Cardiac fibroblast (primary cell): ENCODE data around the gene SPO11.

ENCODE experiments used
- DNase-seq, 2 donors: peaks; one replicate each; pipeline versions ENCODE4 v3.0.0 to v3.0.0-alpha.2; 2010; ENCODE audit warnings: low read depth in 2 of 2
- H3K4me3 ChIP-seq, 2 donors: replicated peaks in 1 of 2; 1 replicate in 1 of 2; 2 replicates in 1 of 2; pipeline ENCODE4 v1.5.1; 2011; ENCODE audit warnings: low read depth in 2 of 2, low read length in 2 of 2, mild to moderate bottlenecking in 2 of 2, moderate library complexity in 1 of 2
- TF ChIP-seq, protein P1 (sequence below): IDR thresholded peaks from one replicate; pipeline ENCODE4 v1.5.1; 2011; ENCODE audit warnings: low read depth, mild to moderate bottlenecking, low read length, inconsistent platforms

SPO11 gene

DNA sequence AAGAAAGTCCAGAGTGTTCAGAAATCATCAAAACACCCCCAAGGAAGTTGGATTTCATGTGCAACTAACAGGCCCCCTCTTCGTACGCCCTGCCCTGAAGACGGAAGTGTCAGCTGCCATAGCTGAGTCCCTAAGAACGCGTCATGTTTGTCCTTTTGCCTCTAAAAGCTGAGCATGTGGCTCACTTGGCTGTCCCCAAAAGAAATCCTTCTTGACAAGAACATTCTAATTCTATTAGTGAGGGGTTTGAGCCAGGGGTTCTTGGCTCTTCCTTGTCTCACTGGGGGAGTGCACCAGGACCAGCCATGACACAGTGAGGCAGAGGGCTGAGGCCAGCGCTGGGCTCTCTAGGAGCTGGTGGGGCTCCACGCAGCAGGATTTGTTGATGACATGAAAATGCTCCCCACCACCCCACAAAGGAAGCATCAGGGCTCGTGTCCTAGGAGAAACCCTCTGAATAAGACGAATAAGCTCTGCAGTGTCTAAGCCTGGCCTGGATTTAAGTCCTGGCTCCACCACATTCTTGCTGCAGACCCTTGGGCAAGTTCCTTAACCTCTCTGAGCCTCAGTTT, 20.0 kb upstream of the SPO11 start:
- DNase-seq = no peak
- TF ChIP-seq, protein P1, sequence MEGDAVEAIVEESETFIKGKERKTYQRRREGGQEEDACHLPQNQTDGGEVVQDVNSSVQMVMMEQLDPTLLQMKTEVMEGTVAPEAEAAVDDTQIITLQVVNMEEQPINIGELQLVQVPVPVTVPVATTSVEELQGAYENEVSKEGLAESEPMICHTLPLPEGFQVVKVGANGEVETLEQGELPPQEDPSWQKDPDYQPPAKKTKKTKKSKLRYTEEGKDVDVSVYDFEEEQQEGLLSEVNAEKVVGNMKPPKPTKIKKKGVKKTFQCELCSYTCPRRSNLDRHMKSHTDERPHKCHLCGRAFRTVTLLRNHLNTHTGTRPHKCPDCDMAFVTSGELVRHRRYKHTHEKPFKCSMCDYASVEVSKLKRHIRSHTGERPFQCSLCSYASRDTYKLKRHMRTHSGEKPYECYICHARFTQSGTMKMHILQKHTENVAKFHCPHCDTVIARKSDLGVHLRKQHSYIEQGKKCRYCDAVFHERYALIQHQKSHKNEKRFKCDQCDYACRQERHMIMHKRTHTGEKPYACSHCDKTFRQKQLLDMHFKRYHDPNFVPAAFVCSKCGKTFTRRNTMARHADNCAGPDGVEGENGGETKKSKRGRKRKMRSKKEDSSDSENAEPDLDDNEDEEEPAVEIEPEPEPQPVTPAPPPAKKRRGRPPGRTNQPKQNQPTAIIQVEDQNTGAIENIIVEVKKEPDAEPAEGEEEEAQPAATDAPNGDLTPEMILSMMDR = no peak
- no peak overlapping the region for H3K4me3 ChIP-seq

- DNase-seq = no peak
- TF ChIP-seq, protein P1 = no peak
- no peak overlapping the region for H3K4me3 ChIP-seq
These were observed 18.6 kb upstream of the SPO11 start for GRCh38 chr20:57310821-57311514.

GRCh38 chr20:57312138-57312537, 17.5 kb upstream of the SPO11 start:
- TF ChIP-seq, protein P1 = no peak
- H3K4me3 ChIP-seq = no peak overlapping the region
- DNase-seq = no peak

- TF ChIP-seq, protein P1 = no peak
- H3K4me3 ChIP-seq = no peak overlapping the region
- no peak for DNase-seq
These were observed 16.4 kb upstream of the SPO11 start for GRCh38 chr20:57313230-57313629.

DNA sequence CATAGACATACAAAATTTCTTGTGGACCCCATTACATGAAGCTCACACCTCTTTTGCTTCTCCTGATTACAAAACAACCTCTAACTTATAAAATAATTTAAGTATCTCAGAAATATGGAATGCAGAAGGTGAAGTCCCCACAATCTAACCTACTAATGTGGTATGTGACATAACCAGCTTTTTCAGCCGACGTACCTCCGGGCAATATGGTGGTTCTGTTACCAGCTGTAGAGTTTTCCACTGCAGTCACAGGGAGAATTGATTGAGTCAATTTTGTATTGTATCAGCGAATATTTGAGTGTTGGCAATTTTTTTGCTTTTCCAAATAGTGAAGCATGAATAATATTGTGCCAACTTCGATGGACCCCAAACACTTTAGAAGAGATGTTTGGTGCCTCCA, 15.7 kb upstream of the SPO11 start:
- no peak overlapping the region for H3K4me3 ChIP-seq
- no peak for DNase-seq
- TF ChIP-seq, protein P1 = no peak

GRCh38 chr20:57315083-57315975, 14.3 kb upstream of the SPO11 start:
- no peak for DNase-seq
- TF ChIP-seq, protein P1 = no peak
- no peak overlapping the region for H3K4me3 ChIP-seq
